CD4-positive, alpha-beta T cell treated with Interleukin-21 for 1 hour (primary cell): ENCODE data around the gene NDRG2.
"Not testable (repeated sequence)": the region's sequence is repeated elsewhere in the genome, so short reads cannot be mapped to it uniquely, and the experiment has no call there.

Source experiments
- DNase-seq: peaks from one replicate; pipeline ENCODE4 v3.0.0-alpha.2; 2020

Gene NDRG2

DNA sequence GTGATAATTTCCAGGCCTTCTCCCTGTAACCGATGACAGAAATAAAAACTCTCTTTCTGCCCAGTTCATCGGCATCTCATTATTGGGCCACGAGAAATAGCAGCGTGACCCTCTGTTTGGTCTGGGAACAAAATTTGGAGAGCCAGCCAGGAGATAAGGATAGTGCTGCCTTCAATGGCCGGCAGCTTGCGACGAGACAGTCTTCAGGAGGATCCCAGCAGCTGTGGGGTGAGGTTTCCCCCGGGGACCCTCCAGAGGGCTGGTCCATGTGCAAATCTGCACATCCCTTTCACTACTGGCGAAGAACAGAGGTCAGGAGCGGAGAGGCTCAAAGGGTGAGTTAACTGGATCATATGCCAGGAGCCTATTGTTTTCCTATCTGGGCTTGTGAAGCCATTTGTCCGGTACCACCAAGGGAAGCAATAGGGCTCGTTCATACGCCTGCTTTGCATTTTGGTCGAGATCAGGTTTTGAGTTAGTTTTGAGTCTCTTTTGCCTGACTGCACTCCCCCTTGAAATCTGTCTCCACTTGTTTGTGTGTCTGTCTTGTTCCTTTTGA lies 21.0 kb downstream of the NDRG2 start:
- no peak for DNase-seq

DNA sequence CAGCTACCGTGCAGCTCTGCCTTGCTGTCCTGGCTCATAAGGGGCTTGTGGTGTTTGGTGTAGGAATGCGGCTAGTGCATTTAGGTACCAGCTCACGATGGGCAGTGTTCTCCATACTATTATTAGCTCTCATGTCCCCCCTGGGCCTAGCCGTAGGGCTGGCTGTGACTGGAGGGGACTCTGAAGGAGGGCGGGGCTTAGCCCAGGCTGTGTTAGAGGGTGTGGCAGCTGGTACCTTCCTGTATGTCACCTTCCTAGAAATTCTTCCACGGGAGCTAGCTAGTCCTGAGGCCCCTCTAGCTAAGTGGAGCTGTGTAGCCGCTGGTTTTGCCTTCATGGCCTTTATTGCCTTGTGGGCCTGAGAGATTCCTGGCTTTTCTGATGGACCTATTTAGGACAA lies 23.6 kb downstream of the NDRG2 start:
- DNase-seq, result no peak

DNA sequence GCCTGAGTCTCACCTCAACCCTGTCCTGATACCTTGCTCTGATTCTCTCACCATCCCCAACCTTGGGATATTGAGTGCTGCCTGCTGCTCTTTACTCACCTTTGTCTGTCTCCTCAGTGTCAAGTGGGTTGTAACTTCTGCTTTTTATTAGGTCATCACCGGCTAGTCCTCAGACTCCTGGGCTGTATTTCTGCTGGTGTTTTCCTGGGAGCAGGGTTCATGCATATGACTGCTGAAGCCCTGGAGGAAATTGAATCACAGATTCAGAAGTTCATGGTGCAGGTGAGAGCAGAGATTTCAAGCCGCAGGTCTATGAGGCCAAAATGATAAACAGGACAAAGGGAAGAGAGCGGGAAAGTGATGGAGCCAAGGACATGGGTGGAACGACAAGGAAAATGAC lies 25.3 kb downstream of the NDRG2 start:
- DNase-seq, result no peak

DNA sequence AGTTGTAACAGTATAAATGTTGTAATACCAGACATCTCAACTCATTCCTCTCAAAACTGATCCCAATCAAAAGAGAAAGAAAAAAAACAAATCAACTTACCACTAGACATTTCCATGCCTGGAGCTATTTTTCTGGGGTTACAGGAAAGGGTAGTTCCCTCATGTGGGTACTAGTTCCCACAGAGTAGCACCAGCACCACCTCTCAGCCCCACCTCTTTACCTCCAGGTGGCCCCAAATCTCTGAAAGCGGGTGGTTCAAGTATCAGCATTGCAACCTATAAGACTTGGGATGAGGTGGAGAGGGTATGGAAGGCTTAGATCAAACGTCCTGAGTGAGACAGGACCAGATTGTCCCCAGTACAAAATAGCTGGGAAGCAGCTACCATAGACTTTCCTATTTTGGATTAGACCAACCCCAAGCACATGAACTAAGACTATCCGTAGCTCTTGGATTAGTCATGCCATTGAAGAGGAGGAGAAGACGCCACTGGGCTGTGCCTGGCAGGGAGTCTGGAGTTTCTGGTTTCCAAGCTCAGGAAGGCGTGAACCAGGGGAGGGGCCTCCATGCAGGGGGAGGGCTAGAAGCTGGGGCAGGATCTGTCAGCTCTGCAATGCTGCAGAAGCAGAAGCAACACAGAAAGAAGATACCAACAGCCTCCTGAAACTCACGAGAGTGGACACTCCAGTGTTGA lies 26.0 kb downstream of the NDRG2 start, which contains the start of gene SLC39A2:
TSS of gene SLC39A2 (plus strand) at position 620 of the 693 bp plus-strand sequence. CDS start 154 bp downstream, outside the sequence.
- DNase-seq, result no peak

DNA sequence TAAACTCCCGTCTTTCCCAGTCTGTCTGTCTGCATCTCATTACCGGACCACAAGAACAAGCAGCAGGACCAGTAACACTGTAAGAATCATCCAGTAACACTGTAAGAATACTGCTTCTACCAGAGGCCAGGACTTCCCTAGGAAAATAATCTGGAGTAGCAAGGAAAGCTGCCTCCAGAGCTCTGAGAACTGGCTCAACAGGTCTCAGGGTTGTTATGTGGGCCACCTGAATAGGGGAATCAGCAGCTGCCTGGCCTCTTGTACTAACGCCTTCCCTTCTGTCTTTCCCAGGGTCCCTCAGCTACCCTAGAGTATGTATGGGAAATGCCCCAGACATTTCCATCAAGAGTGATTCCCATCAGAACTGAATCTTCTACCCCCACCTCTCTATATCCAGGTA lies 26.7 kb downstream of the NDRG2 start:
- DNase-seq, result no peak

DNA sequence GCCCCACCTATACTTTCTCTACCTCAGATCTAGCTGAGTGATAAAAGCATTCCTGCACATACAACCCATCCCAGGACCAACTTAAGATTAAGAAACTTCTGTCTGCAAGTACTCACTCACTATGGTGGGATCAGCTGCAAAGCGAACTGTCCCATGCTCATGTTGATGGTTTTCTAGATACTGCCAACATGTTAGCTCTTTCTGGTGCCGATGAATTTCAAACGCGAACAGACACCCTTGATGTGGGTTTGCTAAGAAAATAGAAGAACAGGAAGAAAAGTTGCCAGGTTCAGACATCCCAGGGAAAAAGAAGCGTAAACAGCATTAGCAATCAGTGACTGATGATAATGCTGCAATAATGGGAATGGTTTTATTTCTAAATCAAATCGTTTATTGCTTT lies 27.3 kb downstream of the NDRG2 start:
- no peak for DNase-seq

DNA sequence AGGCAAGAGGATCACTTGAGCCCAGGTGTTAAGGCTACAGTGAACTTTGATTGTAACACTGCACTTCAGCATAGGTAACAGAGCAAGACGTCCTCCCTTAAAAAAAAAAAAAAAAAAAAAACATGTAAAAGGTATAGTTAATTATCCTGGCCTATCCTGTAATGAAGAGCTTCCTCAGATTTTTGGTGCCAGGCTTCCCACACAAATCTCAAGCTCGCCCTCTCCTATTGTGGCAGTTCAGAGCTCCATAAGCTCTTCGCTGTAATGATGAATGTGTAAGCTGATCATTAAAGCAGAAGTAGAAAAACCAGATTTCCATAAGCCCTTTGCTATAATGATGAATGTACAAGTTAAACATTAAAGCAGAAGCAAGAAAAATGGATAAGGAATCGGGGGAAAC lies 27.7 kb downstream of the NDRG2 start:
- DNase-seq, result no peak

DNA sequence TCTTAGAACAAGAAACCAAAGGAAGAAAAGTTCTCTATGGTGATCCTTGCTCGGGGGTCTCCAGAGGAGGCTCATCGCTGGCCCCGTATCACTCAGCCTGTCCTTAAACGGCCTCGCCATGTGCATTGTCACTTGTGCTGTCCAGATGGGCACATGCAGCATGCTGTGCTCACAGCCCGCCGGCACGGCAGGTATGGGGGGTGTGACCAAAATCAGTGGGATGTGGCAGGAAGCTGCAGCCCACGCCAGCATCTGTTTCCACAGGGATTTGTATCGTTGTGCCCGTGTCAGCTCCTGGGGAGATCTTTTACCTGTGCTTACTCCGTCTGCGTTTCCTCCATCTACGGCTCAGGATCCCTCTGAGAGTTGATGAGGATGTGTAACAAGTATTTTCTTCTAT lies 28.3 kb downstream of the NDRG2 start:
- DNase-seq, result no peak

DNA sequence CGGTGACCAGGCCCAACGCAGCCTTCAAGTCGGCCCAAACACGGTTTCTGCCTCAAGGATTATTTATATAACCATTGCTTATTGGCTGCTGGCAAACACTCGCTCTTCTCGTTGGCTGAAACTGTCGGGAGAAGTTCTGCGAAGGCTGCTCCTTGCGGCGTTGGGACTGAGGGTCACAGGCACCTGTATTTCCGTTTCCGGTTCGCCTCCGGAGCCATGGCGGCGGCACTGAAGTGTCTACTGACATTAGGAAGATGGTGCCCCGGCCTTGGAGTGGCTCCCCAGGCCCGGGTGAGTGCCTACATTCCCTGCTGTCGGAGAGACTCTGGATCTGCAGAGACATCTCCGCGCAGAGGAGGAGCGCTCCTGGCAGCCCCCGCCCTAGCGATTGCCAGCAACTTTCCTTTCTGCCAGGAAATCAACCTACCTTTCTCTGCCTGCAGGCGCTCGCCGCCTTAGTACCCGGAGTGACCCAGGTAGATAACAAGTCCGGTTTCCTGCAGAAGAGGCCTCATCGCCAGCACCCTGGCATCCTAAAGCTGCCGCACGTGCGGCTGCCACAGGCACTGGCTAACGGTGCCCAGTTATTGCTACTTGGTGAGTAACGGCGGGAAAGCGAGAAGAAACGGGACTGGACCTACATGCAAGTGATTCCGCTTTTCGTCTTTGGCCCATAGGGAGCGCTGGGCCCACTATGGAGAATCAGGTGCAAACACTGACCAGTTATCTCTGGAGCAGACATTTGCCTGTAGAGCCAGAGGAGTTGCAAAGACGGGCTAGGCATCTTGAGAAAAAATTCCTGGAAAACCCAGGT lies 34.9 kb downstream of the NDRG2 start, which contains the start of gene METTL17:
TSS of gene METTL17 (plus strand) at position 194 of the 814 bp plus-strand sequence. CDS start at position 217, 23 bp downstream.
- peak; percentile 91 for DNase-seq

DNA sequence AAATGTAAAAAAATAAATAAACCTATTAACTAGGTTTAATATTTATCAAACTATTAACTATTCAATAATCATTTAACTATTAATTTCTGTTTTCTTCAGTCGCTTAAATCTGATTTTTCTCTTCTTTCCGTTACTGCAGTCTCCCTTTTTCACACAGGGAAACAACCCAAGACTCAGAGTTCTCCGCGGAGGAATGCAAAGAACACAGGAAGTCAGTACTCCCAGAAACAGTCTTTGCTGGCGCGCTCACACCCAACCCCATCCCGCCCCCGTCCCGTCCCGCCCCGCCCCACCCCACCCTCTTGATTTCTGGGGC lies 35.4 kb downstream of the NDRG2 start:
- no peak for DNase-seq

DNA sequence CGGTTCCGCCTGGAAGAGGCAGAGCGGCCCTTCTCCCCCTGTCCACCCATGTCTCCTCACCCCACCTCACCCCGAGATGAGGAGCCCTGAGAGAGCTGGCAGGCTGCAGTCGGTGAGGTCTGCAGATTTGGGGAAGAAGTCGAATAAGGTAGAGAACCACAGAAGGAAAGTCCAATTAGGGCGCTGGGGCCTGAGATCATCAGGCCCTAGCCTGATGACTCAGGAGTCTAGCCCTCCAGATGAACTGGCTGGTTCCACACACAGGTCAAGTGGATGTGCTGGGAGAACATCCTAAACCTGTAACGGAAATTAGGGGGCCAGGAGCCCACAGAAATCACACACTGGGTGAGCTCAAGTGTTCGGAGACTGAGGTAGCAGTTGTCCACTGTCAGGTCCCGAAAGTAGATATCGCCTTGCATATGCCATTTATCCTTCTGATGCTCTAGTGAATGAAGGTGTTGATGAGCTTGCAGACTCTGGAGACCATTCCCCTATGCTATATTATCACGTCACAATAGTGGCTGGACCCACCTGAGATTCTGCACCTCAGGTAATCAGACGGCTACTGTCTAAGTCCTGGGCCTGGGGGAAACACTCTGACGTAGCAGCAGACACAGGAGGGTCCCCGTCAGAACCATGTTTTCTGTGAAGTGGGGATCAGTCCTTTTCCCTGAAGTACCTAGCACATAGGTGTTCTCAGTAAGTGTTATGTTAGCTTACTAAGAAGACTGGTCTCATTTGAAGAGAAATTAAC lies 36.0 kb downstream of the NDRG2 start:
- no peak for DNase-seq

DNA sequence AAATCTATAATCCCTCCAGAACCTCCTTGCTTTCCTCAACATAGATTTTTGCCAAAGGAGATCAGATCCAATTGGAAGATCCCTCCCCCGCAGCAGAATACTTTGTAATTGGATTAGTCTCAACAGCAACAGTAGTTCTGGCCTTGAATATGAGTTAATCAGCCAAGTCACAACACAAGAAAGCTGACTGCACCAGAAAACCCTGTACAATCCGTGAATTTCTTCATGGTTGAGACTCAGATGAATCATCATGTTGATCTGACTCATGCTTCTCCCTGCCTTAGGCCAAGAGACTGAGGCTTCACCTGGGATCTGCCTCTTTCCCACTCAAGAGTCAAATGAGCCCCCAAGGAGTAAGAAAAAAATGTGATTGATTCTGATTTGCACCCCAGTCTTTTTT lies 38.0 kb downstream of the NDRG2 start:
- no peak for DNase-seq

DNA sequence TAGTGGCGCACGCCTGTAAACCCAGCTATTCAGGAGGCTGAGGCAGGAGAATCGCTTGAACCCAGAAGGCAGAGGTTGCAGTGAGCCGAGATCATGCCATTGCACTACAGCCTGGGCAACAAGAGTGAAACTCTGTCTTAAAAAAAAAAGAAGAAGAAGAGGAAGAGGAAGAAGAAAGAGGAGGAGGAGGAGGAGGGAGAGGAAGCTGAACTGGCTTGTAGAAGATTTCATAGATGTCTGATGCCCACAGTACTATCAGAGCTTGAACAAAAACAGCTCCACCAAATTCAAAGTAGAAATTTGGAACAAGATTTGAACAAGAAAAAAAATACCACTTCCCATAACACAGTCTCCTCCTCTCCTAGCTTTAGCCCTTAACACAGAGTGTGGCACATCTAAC lies 39.2 kb downstream of the NDRG2 start:
- DNase-seq, result not testable (repeated sequence)

DNA sequence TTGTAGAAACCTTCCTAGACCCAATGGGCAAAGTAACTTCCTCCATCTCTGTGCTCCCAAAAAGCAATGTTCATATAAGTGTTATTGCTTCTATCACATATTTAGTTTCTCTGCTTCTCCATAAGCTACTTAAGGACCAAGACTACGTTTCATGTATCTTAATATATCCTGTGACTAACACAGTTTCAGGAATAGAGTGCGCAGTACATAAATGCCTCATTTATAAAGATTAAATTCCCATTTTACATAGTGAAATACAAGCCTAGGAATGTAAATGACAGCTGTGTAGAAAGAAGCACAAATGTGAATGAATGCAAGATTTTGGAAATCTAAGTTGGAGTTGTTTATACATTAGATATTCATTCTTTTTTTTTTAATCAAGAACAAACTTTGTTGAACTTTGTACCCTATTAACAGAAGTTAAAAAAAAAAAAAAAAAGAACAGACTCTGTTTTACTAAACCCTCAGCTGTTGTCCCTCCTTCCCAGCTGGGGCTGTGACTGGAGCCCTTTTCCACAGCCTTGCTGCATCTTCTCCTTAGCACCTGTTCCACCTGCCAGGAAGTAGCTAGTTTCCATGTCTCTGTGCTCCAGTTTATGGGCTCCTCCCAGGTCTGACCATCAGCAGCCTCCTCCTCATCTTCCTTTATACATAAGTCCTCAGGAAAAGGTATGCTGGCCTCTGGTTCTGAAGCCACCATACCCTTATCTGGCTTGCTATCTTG lies 42.1 kb downstream of the NDRG2 start:
- DNase-seq, result no peak

DNA sequence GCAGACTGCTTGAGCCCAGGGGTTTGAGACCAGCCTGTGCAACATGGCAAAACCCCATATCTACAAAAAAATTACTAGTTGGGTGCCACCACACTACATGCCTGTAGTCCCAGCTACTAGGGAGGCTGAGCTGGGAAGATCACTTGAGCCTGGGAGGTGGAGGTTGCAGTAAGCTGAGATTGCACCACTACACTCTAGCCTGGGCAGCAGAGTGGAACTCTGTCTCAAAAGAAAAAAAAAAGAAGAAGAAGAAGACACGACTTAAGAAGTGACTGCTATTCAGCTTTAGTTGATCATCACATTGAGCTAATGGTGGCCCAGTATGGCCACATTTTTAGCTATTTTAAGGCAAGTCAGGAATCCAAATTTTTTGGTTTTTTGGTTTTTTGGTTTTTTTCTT lies 44.0 kb downstream of the NDRG2 start:
- DNase-seq, result no peak

DNA sequence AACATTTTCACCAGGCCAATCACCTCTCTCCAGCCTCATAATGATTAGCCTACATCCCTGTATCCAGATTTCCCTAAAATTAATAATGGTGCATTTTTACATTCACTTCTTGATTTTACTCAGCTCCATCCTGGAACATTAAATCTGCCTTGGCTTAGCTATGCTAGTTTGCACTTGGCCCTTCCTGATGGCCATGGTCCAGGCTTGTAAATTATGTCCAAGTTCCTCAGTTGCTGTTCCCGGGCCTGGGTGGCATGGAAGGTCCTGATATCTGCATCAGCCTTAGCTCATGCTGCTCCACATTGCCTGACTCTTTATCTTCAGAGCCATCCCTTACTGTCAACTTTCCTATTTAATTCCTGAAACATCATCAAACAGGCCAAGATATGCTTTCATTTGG lies 46.2 kb downstream of the NDRG2 start:
- no peak for DNase-seq

DNA sequence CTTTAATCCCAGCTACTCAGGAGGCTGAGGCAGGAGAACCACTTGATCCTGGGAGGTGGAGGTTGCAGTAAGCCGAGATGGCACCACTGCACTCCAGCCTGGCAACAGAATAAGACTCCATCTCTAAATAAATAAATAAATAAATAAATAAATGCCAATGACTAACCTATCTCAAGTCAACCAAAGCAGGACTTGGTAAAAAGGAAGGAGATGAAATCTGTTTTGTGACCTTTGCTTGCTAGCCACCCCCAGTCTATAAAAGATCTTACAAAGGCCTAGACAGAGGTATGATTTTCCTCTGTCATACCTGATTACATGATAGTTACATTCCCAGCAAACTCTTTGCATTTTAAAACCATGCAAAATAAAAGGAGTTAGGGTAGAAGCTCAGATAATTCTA lies 48.6 kb downstream of the NDRG2 start:
- no peak for DNase-seq

DNA sequence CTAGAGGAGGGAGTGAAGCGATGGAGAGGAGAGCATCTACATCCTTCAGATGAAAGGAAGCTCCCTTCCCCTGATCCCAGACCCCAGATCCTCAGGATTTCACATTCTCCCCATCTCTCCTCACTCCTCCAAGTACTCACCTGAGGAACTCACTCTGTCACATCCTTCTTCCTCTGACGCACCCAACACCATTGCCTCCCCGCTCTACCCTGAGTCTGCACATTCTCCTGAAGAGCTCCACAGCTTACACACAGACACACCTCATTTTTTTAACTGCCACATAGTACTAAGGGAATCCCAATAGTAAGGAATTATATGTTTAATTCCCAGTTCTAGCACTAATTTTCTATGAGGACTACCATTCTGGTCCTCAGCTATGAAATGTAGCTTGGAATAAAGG lies 51.4 kb downstream of the NDRG2 start:
- no peak for DNase-seq

DNA sequence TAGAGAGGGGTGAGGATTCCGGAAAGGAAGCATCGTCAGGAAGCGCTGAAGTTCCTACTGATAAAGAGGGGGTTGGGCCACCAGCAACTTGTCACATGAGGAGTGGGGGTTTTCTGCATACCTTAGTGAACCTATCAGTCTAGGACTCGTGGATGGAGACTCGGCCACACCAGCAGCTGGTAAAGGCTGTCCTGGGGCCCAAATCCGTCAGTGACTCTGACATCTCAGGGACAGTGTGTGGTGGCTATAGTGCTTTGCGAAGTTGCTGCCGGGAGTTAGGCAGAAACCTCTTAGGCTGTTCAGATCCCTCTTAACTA lies 53.2 kb downstream of the NDRG2 start:
- DNase-seq, result no peak

DNA sequence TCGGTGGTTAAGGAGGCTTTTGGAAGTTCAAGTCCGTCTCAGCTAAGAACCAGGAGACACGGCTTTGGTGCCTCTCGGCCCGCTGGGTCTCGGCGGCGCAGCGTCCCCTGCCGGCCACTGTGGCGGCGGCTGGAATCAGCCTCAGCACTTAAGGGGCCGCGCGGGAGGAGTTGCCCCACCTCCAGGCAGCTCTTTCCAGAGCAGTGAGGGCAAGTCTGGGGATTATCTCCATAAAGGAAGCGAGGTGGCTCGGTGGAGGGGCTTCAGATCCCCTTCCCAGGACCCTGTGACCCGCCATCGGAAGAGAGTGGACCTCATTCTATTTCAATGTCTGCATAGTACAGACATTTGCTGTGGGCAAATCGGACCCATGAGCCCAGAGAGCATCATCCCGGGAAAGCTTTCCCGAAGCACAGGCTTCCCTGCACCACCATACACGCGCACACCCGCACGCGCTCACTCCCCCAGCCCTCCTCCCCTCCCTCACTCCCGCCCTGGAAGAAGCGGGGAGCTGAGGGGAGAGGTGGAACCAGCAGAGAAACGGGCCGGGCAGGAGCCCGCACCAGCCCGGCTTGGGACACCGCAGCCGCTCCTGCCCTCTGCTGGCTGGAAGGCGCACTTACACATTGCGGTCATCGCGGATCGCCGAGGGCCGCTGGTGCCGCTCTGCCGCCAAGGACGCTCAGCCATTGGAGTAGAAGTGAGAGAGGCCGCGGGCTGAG lies 53.7 kb downstream of the NDRG2 start:
- peak; percentile 82 for DNase-seq

DNA sequence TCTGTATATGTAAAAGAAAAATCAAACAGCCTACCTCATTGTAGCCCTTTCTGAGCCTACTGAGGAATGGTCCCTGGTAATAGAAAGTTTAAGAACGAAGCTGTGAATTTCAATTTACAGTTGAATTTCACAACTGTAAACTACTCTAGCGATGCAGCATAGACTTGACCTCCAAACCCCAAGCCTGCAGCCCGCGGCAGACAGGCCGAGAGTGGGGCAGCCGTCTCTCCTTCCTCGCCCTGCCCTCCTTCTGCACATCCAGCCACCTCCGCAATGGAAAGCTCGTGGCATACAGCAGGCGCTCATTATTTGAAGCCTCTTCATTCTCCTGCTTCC lies 54.2 kb downstream of the NDRG2 start:
- DNase-seq, result no peak

DNA sequence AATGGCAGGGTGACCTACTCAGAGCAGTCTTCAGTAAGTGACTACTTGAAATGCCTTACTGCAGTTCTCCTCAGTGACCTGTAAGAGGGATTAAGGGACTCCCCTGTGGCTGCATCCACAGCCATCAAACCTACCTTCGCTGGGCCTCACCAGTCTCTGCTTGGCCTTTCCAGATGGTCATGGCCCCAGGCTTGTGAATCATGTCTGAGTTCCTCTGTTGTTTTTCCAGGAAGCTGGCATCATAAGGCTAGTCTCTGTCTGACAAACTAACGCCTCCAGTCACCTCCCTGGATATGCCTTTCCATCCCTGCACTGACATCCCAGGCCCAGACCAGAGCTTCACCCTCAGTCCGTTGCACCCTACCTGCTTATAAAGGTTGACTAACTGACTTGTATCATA lies 55.5 kb downstream of the NDRG2 start:
- DNase-seq, result no peak
